IMR-90 (cell line): Measurements from ENCODE around the gene CDH13. TPM values are rescaled to one million over a fixed set of nuclear protein-coding genes. Genes with fewer than 3 reads are reported as not detected.

Experiments used
- ATAC-seq: fragments of 200-7000 bp; cut with Tn5 transposase; 2 replicates; pipeline ENCODE4 v1.9.1; 2020; ENCODE audit warnings: low read depth, mild to moderate bottlenecking, moderate library complexity
- BruUV-seq: library from RNA; stranded (reverse); fragments of 400-500 nt; replicated peaks from 2 replicates; lab custom pipeline; 2021; lab: Mats Ljungman, UMichigan
- CTCF ChIA-PET: fragments of 300-600 bp; formaldehyde crosslinking; extraction: SDS; loops from one replicate; lab custom pipeline; 2021; ENCODE audit warnings: antibody characterized with exemption; lab: Yijun Ruan, JAX
- POLR2A ChIA-PET: fragments of 300-600 bp; sonication (Branson Sonifier 250); formaldehyde crosslinking; loops from one replicate; lab custom pipeline; 2022; ENCODE audit warnings: antibody characterized with exemption; ENCODE audit not compliant: unreplicated experiment; lab: Charles Lee
- DNase-seq: peaks from one replicate; pipeline ENCODE4 v3.0.0; 2013
- H2AFZ ChIP-seq: replicated peaks from 2 replicates; pipeline ENCODE3; 2013; ENCODE audit warnings: low read length, mild to moderate bottlenecking; ENCODE audit not compliant: poor library complexity
- H2AK5ac ChIP-seq: 2 replicates; pipeline ENCODE4 v1.6.1; 2013; ENCODE audit warnings: low read depth, low read length, inconsistent platforms
- H2AK9ac ChIP-seq: replicated peaks from 2 replicates; pipeline ENCODE3; 2013; ENCODE audit warnings: mild to moderate bottlenecking, low read depth, low read length, moderate library complexity; ENCODE audit not compliant: poor library complexity
- H2BK120ac ChIP-seq: 2 replicates; pipeline ENCODE4 v1.6.1; 2013; ENCODE audit warnings: low read depth, low read length, inconsistent platforms
- H2BK15ac ChIP-seq: 3 replicates; pipeline ENCODE4 v1.6.1; 2013; ENCODE audit warnings: low read depth, low read length, inconsistent platforms
- H2BK20ac ChIP-seq: 2 replicates; pipeline ENCODE4 v1.6.1; 2013; ENCODE audit warnings: low read depth, mild to moderate bottlenecking, inconsistent platforms, low read length, moderate library complexity
- H2BK5ac ChIP-seq: 2 replicates; pipeline ENCODE4 v1.6.1; 2013; ENCODE audit warnings: mild to moderate bottlenecking, low read depth, low read length, inconsistent platforms; ENCODE audit not compliant: poor library complexity, severe bottlenecking
- H3K14ac ChIP-seq: replicated peaks from 2 replicates; pipeline ENCODE4 v1.6.1; 2013; ENCODE audit warnings: low read depth, low read length, inconsistent platforms
- H3K18ac ChIP-seq: 2 replicates; pipeline ENCODE4 v1.6.1; 2013; ENCODE audit warnings: low read depth, low read length, control low read depth
- H3K23ac ChIP-seq: 2 replicates; pipeline ENCODE4 v1.6.1; 2013; ENCODE audit warnings: low read depth, low read length, inconsistent platforms
- H3K27ac ChIP-seq: 2 replicates; pipeline ENCODE4 v1.5.1; 2013; ENCODE audit warnings: mild to moderate bottlenecking, control low read depth, low read length; ENCODE audit not compliant: insufficient read depth
- H3K27me3 ChIP-seq: 2 replicates; pipeline ENCODE4 v1.6.1; 2013; ENCODE audit warnings: low read length; ENCODE audit not compliant: control insufficient read depth, insufficient read depth
- H3K36me3 ChIP-seq: 2 replicates; pipeline ENCODE4 v1.6.1; 2013; ENCODE audit warnings: low read length, mixed read lengths; ENCODE audit not compliant: control insufficient read depth, insufficient read depth
- H3K4ac ChIP-seq: 2 replicates; pipeline ENCODE4 v1.6.1; 2013; ENCODE audit warnings: low read depth, low read length, inconsistent platforms
- H3K4me1 ChIP-seq: 2 replicates; pipeline ENCODE4 v1.6.1; 2013; ENCODE audit warnings: low read length, mixed read lengths; ENCODE audit not compliant: control insufficient read depth, insufficient read depth
- H3K4me2 ChIP-seq: 2 replicates; pipeline ENCODE4 v1.6.1; 2013; ENCODE audit warnings: low read depth, mild to moderate bottlenecking, control low read depth, low read length, moderate library complexity
- H3K4me3 ChIP-seq: 2 replicates; pipeline ENCODE4 v1.5.1; 2013; ENCODE audit warnings: low read depth, mild to moderate bottlenecking, control low read depth, low read length, moderate library complexity; ENCODE audit not compliant: insufficient read depth
- H3K56ac ChIP-seq: 2 replicates; pipeline ENCODE4 v1.6.1; 2013; ENCODE audit warnings: low read length, inconsistent platforms; ENCODE audit not compliant: insufficient read depth; ENCODE audit errors: extremely low read depth
- H3K79me1 ChIP-seq, 2 experiments: 2 replicates each; pipeline ENCODE4 v1.6.1; 2013; ENCODE audit warnings: low read length in 2 of 2, inconsistent platforms in 1 of 2, low read depth in 1 of 2
- H3K9ac ChIP-seq: 2 replicates; pipeline ENCODE4 v1.6.1; 2013; ENCODE audit warnings: low read depth, low read length, control low read depth
- H3K9me1 ChIP-seq: 2 replicates; pipeline ENCODE4 v1.6.1; 2013; ENCODE audit warnings: low read length, inconsistent platforms; ENCODE audit not compliant: insufficient read depth
- H3K9me3 ChIP-seq: 2 replicates; pipeline ENCODE4 v1.6.1; 2013; ENCODE audit warnings: low read length; ENCODE audit not compliant: control insufficient read depth, insufficient read depth
- H4K20me1 ChIP-seq: 2 replicates; pipeline ENCODE4 v1.6.1; 2013; ENCODE audit warnings: low read length, inconsistent platforms; ENCODE audit not compliant: insufficient read depth
- H4K5ac ChIP-seq: 2 replicates; pipeline ENCODE4 v1.6.1; 2013; ENCODE audit warnings: mild to moderate bottlenecking, low read depth, low read length, control low read depth
- H4K8ac ChIP-seq, 2 experiments: 2 replicates each; pipeline ENCODE4 v1.6.1; 2013; ENCODE audit warnings: low read depth in 2 of 2, low read length in 2 of 2, control low read depth in 1 of 2, inconsistent platforms in 1 of 2
- H4K91ac ChIP-seq: 2 replicates; pipeline ENCODE4 v1.6.1; 2013; ENCODE audit warnings: low read depth, low read length, inconsistent platforms; ENCODE audit not compliant: insufficient read depth
- CHD1 ChIP-seq: IDR thresholded peaks from 2 replicates; pipeline ENCODE4 v1.6.1; 2012; ENCODE audit warnings: low read depth, low read length, improper control_type of control experiment
- FOS ChIP-seq: fragments of 150-350 bp; IDR thresholded peaks from 2 replicates; pipeline ENCODE4 v1.6.1; 2016; ENCODE audit warnings: low read depth, low read length
- RCOR1 ChIP-seq: IDR thresholded peaks from 2 replicates; pipeline ENCODE4 v1.6.1; 2012; ENCODE audit warnings: mild to moderate bottlenecking, low read length, improper control_type of control experiment; ENCODE audit not compliant: insufficient replicate concordance
- WGBS, 2 experiments: methylation state at CpG; one replicate each; pipeline versions ENCODE4 v1.1.5 to v1.1.7; 2013; ENCODE audit warnings: missing lambda C conversion rate in 2 of 2; ENCODE audit not compliant: insufficient read length in 1 of 2; ENCODE audit errors: extremely low coverage in 2 of 2; 5-methylcytosine and 5-hydroxymethylcytosine counted together
- dilution Hi-C: fragments of 300-500 bp; cut with HindIII; formaldehyde crosslinking; loops from one replicate; pipeline ENCODE4 v1.14.3; 2018; ENCODE audit warnings: low sequenced_read_pairs; ENCODE audit not compliant: unreplicated experiment
- in situ Hi-C: fragments of 300-500 bp; cut with MboI; formaldehyde crosslinking; loops from 3 replicates; pipeline ENCODE4 v1.14.3; 2019; ENCODE audit warnings: low sequenced_read_pairs, inconsistent platforms, mixed read lengths
- intact Hi-C: fragments of 100-400 bp; cut with micrococcal nuclease; formaldehyde crosslinking; loops from 2 replicates; pipeline ENCODE4 v1.10.0; 2022
- polyA plus RNA-seq, 3 experiments: library from polyadenylated mRNA; depleted of rRNA; stranded (reverse); fragments of >200 nt; gene quantifications; 2 replicates each; pipeline ENCODE4 v1.2.3, GENCODE V29; 2012; ENCODE audit warnings: low replicate concordance in 1 of 3
- total RNA-seq: library from RNA; depleted of rRNA; stranded (reverse); fragments of >200 nt; gene quantifications from 2 replicates; pipeline ENCODE4 v1.2.3, GENCODE V29; 2012

CDH13 gene
- total and polyA plus RNA-seq, 2 of the 4 experiments (the other 2 are of a cell fraction): 61.6 to 74.7 TPM

- Histone ChIP-seq H4K20me1 (no peaks in the 10 kb centered on the region), H2BK120ac (no peak overlapping the region), H3K14ac (no peak overlapping the region), H4K91ac (no peak overlapping the region), H2AFZ (no peak overlapping the region), H3K9me1 (no peaks in the 10 kb centered on the region; the same call in 1 of the 2 replicates), H4K8ac (no peak overlapping the region), H2BK5ac (no peak overlapping the region), H3K4me3 (no peak overlapping the region), H3K79me1 (peaks cover 0 to 3% of the 10 kb centered on the region in 2 experiments; a peak in 1 of 4 replicates), H3K4ac (no peak overlapping the region), H2BK20ac (no peak overlapping the region), H4K5ac (no peak overlapping the region), H3K4me2 (no peak overlapping the region), H3K36me3 (no peaks in the 10 kb centered on the region), H3K27ac (no peak overlapping the region), H3K9me3 (peaks cover 3% of the 10 kb centered on the region), H3K4me1 (no peaks in the 10 kb centered on the region), H3K9ac (no peak overlapping the region), H3K27me3 (no peaks in the 10 kb centered on the region), H3K56ac (no peak overlapping the region), H2AK5ac (no peak overlapping the region), H3K23ac (no peak overlapping the region), H3K18ac (no peak overlapping the region), H2AK9ac (no peak overlapping the region), H2BK15ac (no peak overlapping the region)
- in situ Hi-C loops: no loop called here
- ChIA-PET POLR2A (no interaction called here), CTCF (no interaction called here)
- TF ChIP-seq CHD1 (no peak), RCOR1 (no peak), FOS (no peak)
- DNase-seq: no peak
- dilution Hi-C loops: no loop called here
- intact Hi-C loops: no loop called here
- no peak for ATAC-seq
- no CpG with 5 or more reads among the region's 5 CpGs for WGBS, 2 experiments
- BruUV-seq: no TSS peak
These were observed 291.3 kb downstream of the CDH13 start for GRCh38 chr16:82917886-82918595.
